OCI-M2 (cell line): ENCODE measurements around the gene SCN10A.

ENCODE experiments used
- DNase-seq: peaks from one replicate; lab custom pipeline; 2025; ENCODE audit not compliant: unreplicated experiment; lab: John Stamatoyannopoulos, UW

Gene SCN10A

DNA sequence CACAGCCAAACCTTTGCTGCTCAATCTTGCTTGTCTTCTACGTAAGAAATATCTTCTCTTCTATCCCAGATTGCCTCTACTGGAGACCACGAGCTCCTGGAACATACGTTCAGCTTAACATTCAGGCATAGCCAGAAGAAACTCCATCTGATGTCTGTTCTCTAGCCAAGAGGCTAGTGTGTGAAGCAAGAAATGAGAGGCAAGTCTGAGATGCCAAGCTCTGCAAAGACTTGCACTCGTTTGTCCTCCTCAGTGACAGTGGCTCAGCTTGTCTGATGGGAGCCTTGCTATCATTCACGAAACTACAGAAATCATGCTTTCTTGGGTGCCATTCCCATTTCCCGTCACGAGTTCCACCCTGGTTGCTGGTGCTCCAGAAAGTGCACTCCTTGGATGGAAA is at the start of gene SCN10A:
Gene SCN10A (minus strand): TSS at position 192 of the 400 bp plus-strand sequence. CDS start 22,207 bp downstream, outside the sequence.
- no peak for DNase-seq

DNA sequence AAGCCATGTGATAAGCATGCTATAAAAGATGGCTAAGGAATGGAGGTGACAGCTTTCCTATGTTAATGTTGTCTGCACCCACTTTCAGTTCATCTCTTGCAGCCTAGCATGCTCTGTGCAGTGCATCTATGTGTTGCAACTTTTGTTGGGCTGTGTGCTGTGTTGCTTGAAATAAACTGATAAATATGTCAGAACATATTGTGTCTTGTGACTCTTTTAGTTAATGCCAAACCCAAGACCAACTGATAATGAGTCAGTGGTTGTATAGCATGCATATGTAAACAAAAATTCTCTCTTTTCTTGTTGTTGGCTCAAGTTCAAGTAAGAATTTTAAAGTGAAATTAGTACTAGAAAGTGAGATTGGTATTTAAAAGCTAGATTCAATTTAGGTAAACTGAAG is 37.0 kb upstream of the SCN10A start:
- DNase-seq = no peak

DNA sequence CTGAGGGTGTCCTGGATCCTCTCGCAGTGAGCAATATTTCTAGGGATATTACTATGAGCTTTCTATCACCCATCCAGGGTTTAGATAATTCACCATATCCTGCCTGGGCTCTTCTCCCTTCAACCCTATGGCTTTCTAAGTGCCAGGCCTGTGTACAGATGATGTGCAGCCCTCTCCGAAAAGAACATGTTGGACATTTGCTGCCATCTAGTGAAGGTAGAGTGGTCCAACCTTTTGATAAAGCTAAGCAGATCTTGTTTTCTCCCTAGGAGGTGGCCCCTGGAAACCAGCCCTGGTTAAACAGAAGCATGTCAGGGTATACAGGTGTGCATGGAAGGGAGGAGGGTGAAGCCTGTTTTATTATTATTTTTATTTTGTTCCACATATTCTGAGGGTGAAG is 27.9 kb upstream of the SCN10A start:
- DNase-seq = no peak

DNA sequence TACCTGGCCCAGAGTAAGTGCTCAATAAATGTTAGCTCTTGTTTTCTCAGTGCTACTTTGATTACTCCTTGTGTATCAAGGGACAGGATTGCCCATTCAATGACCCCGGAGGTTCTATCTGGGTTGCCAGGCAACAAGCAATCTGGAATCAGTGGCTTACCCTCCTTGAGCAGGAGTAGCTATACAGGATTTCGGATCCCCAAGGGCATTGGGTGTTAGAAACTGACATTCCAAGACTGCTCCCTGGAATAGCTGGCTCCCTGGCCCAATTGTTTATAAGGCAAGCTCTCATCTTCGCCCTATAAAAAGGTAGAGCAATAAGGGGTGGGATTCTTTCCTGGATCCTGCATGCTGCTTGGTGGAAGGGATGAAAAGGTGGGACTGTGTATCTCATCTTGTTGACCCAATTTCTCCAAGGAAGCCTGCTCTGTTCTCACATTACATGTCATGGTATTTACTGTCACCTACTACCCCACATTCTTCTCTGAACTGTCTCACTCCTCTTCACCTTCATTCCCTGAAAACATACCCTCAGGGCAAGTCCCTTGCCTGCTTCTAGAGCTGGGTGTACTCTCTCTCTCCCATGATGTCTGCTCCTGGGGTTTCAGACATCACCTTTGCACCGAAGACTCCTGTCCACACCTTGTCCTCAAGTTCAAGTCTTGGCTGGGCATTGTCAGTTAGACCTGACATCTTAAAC is 26.4 kb upstream of the SCN10A start:
- no peak for DNase-seq

DNA sequence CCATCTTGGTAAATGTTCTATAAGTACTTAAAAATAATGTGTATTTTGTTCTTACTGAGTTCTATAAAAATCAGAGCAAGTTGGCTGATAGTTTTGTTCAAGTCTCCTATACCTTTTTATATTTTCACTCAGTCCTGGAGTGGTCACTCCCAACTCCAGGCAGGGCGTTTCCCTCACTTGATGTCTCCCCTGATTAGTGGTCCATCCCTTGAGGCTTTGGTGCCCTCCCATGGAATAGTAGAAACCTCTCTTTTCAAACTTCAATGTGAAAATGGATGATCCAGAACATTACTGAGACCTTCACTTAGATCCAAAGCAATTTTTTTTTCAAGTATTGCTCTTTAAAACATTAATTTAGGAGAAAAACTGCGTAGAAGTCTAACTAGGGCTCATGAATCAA is 25.0 kb upstream of the SCN10A start:
- no peak for DNase-seq

DNA sequence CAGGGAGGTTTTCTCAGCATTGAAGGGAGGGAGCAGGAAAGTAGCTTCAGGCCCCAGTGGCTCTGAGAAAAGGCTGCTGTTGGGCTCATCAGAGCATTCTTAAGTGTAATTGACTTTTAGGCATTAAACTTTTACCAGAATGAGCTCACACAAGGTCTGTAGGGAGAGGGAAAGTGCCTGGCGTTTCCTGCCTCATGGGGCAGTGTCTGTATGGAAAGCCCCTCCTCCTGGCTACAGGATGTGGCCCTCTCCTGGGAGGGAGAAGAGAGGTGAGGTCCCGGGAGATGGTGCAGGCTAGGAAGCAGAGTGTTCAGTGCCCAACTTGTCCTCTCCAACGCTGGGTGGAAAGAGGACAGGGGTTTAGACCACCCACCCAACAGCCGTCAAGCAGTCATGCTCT is 21.3 kb upstream of the SCN10A start:
- no peak for DNase-seq

DNA sequence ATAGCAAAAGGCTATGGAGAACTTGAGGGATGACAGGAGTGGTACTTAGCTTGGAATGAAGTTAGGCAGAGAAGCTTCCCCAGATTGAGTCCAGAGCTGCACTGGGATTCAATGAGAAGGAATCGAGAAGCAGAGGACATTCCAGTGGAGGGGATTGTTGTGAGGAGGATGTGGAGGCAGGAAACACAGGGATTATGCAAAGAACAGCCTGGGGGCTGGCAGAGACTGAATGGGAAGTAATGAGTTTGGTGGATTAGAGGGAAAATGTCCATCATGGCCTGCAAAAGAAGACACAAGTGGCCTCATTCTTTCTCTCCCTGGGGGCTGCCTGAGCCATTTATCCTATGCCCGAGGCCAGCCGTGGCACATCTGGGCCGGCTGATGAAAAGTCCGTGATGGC is 20.5 kb upstream of the SCN10A start:
- DNase-seq = no peak

DNA sequence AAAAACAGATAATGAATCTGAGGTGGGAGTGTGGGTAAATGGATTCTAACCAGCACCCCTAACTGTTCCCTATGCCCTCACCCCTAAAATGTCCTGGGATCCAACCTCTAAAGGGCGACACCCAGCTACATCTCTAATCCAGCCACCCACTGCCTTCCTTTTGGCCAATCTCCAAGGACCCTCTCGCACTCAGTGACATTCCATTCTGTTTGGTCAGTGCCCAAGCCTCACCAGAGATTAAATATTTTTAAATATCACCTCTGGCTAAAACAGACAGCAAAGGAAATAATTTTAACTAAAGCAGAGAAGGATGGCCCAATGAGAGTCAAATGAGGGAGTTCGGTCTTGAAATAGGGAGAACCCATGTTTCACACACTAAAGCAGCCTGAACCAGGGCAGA is 19.9 kb upstream of the SCN10A start:
- DNase-seq = no peak

DNA sequence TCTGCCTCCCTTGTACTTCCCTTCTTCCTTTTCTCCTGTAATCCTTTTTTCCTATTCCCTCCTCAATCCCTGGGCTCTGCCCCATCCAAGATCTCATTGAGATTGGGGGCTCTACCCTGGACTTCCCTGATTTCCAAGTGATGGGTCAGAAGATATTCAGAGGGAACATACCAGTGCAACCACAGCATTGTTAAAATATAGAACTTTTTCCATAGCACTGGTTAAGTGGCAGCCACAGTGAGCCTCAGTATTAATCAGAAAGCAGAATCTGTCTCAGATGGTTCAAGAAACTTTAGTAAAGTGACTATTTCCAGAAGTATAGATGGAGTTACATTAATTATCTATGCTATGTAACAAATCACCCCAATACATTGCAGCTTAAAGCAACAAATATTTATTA is 18.7 kb upstream of the SCN10A start:
- no peak for DNase-seq

DNA sequence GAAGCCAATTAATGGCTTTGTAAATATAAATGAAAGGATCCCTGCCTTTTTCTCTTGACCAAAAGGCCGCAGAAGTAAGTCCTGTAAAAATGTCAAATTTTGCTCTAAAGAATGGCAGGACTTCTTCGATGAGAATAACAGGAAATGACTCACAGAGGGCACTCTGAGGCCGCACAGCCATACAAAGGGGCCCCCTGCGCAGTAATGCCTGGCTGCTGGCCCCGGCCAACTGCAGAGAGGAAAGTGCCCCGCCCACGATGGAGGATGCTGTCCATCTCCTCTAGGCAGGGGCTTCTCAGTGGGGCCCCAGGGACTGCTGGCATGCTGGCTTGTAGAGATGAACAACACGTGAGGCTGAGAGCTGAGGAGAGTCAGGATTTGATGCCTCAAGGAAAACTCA is 18.1 kb upstream of the SCN10A start:
- DNase-seq = no peak

DNA sequence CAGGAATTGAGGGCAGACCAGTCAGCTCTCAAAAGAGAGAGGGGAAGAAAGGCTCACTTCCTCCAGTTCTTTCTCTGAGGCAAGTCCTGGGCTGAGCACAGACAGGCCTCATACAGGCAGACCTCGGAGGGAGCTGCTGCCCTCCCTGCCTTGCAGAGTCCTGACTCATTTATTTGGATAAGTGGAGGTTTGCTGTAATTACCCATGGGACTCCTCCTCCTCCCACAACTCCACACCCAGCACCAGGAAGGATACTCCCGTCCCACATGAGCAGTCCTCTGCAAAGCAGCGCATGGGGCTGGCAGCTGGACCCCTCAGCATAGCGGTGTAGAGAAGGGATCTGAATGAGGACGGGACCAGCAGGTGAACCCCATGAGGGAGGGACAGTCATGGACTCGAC is 13.4 kb upstream of the SCN10A start:
- DNase-seq = no peak

DNA sequence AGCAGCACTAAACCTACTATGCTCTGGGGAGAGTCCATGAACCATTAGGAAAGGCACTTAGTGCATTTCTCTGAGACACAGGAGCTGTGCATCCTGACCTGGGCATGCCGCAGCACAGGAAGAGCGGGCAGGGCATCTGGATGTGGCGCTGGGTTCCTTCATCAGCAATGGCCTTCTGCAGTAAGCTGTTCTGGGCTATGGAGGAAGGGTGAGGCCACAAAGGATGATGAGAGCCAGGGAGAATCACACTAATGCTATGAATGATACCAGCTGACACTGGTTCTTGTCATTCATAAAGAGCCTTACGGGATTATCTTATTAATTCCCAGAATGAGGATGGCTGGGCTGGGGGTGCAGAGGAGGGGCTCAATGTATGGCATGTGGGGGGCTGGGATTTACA is 12.7 kb upstream of the SCN10A start:
- DNase-seq = no peak

DNA sequence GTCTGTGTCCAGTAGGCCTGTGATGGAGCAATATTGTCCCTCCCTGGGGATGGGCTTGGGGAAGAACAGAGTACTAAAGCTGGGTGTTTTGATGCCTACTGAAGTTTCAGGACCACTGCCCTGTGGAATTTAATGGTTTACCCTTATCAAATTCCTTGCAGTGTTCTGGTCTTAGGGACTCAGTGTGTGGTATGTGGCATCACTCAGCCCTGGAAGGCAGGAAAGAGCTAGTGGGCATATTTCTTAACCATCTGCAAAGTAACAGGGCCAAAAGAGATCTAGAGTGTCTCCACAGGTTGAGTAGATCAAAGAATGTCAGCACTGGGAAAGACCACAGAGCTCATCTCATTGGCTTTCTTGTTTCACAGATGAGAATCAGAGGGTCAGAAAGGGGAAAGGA is 11.8 kb upstream of the SCN10A start:
- DNase-seq = no peak

DNA sequence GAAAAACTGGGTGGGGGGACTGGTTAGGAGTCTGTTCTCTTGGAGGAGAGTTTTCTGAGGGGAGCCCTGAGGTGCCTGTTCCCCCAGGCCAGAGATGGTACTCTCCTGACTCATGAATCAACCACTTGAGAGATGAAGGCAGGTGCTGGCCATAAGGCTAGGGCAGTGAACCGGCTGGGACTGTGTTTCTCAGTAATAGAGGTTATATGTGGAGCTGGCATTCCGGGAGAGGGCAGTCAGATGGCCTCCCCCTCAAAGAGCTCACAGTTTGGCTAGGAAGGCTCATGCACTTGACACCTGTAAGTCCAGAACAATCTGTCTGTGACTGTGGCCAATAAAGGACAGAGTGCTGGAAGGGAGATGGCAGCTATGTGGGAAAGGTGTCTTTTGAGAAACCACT is 10.0 kb upstream of the SCN10A start:
- DNase-seq = no peak

DNA sequence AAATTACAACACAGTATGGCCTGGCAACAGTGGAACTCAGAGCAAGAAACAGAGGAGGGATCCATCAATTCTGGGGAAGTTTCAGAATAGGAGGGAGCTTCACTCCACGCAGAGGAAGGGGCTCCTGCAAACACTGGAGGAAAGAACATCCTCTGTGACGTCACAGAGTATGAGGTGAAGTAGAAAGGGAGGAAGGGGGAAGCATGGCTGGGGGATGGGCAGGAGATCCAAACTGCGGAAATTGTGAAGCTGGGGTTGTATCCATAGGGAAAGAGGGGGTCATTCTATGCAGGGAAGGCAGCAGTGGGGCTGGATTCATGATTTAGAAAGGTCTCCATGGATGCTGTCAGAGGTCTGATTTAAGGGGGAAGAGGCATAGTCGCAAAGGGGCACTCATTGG is 8.3 kb upstream of the SCN10A start:
- no peak for DNase-seq

DNA sequence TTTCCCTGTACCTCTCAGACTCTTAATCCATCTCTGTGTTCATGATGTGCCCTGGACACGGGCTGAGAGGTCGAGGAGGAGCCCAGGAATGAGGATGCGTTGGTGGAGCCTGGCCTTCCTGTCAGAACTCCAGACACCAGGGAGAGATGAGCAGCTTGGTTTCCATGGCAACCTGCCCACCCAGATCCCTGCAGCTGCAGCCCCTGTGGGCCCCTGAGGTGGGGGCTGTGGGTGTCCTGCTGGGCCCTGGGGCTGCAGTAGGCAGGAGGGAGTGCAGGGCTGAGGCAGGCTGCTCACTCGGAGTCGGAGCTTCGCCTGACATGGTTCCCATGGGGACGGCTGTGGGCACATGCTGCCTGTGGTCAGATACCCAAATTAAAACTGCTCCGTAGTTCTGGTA is 7.7 kb upstream of the SCN10A start:
- no peak for DNase-seq

DNA sequence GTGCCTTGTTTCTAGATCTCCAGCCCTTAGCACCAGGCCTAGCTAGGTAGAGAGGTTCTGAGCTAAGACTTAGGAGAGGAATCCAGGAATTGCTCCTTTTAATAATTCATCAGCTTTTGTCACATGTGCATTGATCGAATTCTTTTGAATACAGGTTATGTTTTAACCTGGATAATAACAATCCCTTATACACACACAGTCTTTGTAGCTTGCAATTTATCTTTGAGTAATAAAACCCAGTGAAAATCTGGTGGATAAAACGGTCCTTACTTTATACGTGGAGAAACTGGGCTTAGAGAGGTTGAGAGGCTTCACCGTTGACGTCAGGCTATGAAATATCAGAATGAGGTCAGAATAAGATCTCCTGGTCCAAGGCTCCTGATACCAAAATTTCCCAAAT is 7.2 kb upstream of the SCN10A start:
- DNase-seq = no peak

DNA sequence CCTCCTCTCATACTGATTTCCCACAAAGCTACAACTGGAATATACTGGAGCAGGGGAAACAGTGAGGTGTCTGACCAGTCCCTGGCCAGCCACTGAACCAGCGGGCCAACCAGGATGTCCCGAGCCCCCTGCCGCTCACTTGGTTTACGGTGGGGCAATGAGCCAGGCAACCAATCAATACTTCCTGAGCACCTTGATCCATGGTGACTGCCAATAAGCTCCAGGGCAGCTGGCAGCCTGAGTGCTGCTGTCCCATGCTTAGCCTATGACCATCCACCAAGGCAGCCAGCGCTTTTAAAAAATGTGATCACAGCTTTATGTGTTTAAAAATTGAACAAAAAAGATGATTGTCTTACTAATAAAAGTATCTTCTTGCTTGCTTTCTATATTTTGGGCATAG is 4.2 kb downstream of the SCN10A start:
- no peak for DNase-seq

DNA sequence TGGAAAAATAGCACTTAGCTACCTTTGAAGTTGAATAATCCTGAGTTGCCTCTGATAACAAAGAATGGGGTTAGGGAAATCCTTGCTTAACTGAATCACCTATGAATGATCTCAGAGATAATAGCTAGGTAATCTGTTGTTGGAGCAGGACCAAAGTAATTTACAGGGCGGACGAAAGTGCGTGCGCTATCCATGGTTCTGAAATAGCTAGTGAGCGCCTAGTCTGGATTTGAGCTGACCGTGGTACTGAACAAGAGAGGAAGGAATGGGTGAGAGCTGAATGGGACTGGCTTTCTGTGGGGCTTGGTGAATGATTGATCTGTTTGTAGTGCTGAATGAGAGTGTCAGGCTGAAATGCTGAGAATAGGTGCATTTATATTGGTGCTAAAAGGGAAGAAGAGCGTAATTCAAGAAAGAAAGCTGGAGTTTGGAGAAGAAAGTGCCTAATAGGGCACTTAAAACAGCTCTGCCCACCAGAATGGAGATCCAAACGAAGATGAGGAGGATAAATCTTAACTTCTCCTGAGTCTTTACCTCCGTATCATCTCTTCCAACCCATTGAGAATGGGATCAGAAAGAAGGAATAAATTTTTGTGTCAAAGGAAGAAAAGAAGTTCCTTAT is 10.1 kb downstream of the SCN10A start:
- DNase-seq = peak; percentile 9

DNA sequence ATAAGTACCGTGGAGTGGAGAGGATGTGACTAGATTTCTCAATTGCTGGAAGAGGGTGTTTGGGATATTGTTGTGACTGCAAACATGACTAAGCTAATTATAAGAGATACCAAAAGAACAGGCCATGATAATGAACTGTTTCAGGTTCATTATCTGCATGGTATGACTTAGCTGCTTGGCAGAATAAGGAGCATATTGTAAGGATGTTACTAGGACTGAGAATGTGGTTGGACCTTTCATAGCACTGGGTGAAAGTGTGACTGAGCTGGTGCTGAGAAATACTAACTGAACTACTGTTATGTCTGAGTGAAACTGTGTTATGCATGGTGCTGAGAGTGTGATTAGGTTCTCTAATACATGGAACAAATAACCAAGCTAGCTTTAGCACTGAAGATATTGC is 11.0 kb downstream of the SCN10A start:
- DNase-seq = no peak

DNA sequence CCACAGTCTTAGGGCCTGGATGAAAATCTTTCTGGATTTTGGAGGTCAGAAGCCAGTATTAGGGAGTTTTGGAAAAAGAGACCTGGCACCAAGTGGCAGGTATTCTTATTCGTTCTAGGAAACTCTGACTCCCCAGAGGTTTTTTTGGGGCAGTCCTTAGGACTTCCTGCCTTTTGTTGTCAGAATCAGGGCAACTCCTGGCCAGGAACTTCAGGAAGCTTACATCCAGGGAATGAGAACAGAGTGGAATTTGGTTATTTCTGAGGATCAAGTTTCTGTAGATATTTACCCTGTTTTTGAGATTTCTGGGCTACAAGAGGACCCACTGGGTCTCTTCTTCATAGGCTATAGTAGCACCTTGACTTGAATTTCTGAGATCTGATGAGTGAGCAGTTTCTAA is 15.5 kb downstream of the SCN10A start:
- no peak for DNase-seq

DNA sequence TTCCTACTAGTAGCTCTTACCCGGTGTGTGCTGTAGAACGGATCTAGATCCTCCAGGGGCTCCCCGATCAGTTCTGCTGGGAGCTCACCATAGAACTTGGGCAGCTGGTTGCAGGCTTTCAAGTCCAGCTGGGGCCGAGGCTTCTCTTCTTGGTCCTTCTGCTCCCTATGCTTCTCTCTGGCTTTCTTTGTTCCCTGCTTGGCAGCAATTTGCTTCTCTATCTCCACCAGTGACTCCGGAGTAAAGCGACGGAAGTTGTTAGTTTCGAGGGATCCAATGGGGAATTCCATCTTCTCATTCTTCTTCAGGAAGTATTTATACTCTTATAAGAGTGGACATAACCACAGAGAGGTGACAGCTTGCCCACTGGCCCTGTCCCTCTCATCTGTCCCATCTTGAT is 22.3 kb downstream of the SCN10A start:
- DNase-seq = no peak

DNA sequence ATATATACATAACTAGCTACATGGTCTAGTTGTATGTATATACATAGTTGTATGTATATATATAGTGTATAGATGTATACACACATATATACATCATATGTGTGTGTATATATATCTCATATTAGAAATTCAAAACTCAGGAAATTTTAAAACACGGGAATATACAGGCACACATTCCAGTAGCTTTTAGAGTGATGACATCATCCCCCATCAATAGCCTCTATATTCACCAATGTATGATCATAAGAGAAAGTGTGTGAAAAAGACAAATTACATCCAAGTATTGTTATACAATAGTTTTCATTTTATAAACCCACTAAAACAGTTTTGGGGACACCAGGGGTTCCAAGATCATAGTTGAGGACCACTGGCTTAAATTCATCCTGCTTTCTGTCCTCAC is 23.0 kb downstream of the SCN10A start:
- DNase-seq = no peak
